HEK293 (cell line): Measurements from ENCODE around the gene PAPLN.

Source experiments
- CTCF ChIA-PET: fragments of 350-600 bp; formaldehyde crosslinking; extraction: SDS; loops from one replicate; lab custom pipeline; 2021; ENCODE audit warnings: antibody characterized with exemption; lab: Yijun Ruan, JAX
- POLR2A ChIA-PET: fragments of 300-600 bp; formaldehyde crosslinking; extraction: SDS; loops from one replicate; lab custom pipeline; 2020; ENCODE audit warnings: antibody characterized with exemption, inconsistent platforms; lab: Yijun Ruan, JAX
- H3K27ac ChIP-seq: fragments of 200-500 bp; sonication (Bioruptor generic); 2 replicates; pipeline ENCODE4 v1.5.1; 2014; ENCODE audit warnings: low read depth, low read length, control low read depth, inconsistent platforms; ENCODE audit errors: extremely low read depth
- H3K36me3 ChIP-seq, 2 experiments: fragments of 200-500 bp in 1 of 2; sonication (Bioruptor generic) in 1 of 2; 1 replicate in 1 of 2; 2 replicates in 1 of 2; pipeline ENCODE4 v1.5.1; 2014 to 2017; ENCODE audit warnings: inconsistent platforms in 2 of 2, low read length in 2 of 2; ENCODE audit not compliant: control insufficient read depth in 2 of 2, insufficient read depth in 1 of 2
- H3K4me1 ChIP-seq: fragments of 200-500 bp; sonication (Bioruptor generic); 2 replicates; pipeline ENCODE4 v1.5.1; 2014; ENCODE audit warnings: mild to moderate bottlenecking, low read length, inconsistent platforms; ENCODE audit not compliant: control insufficient read depth, insufficient read depth
- H3K4me3 ChIP-seq: 2 replicates; pipeline ENCODE4 v1.5.1; 2011; ENCODE audit warnings: low read depth, mild to moderate bottlenecking, control low read depth, low read length, moderate library complexity
- H3K9me3 ChIP-seq: fragments of 200-500 bp; sonication (Bioruptor generic); 2 replicates; pipeline ENCODE4 v1.5.1; 2014; ENCODE audit warnings: low read depth, low read length, inconsistent platforms; ENCODE audit not compliant: control insufficient read depth, insufficient read depth
- IKZF3 ChIP-seq: fragments of 450-650 bp; IDR thresholded peaks from 2 replicates; pipeline ENCODE4 v1.5.0; 2018; ENCODE audit warnings: missing biosample characterization, mild to moderate bottlenecking, missing genetic modification characterization, moderate library complexity
- MZF1 ChIP-seq: fragments of 450-650 bp; formaldehyde crosslinking; IDR thresholded peaks from 2 replicates; pipeline ENCODE4 v1.5.1; 2017; ENCODE audit warnings: missing biosample characterization, missing genetic modification characterization, borderline replicate concordance
- OSR2 ChIP-seq: fragments of 450-650 bp; formaldehyde crosslinking; IDR thresholded peaks from 2 replicates; pipeline ENCODE4 v1.5.1; 2016; ENCODE audit warnings: missing biosample characterization, missing genetic modification characterization
- SP2 ChIP-seq: fragments of 450-650 bp; formaldehyde crosslinking; IDR thresholded peaks from 2 replicates; pipeline ENCODE4 v1.5.1; 2016; ENCODE audit warnings: missing biosample characterization, missing genetic modification characterization
- TRIM28 ChIP-seq: IDR thresholded peaks from 2 replicates; pipeline ENCODE4 v1.6.1; 2011; ENCODE audit warnings: low read length, control low read depth, borderline replicate concordance
- WT1 ChIP-seq: fragments of 450-650 bp; formaldehyde crosslinking; IDR thresholded peaks from 2 replicates; pipeline ENCODE4 v1.5.1; 2016; ENCODE audit warnings: missing biosample characterization, missing genetic modification characterization
- ZBTB17 ChIP-seq: fragments of 450-650 bp; formaldehyde crosslinking; IDR thresholded peaks from 2 replicates; pipeline ENCODE4 v1.5.1; 2016; ENCODE audit warnings: missing biosample characterization, missing genetic modification characterization
- ZEB2 ChIP-seq: fragments of 450-650 bp; formaldehyde crosslinking; IDR thresholded peaks from 2 replicates; pipeline ENCODE4 v1.5.1; 2016; ENCODE audit warnings: missing biosample characterization, missing genetic modification characterization
- ZNF114 ChIP-seq: fragments of 450-650 bp; formaldehyde crosslinking; IDR thresholded peaks from 2 replicates; pipeline ENCODE4 v1.5.0; 2017; ENCODE audit warnings: missing biosample characterization, missing genetic modification characterization
- ZNF133 ChIP-seq: fragments of 450-650 bp; formaldehyde crosslinking; IDR thresholded peaks from 2 replicates; pipeline ENCODE4 v1.5.1; 2016; ENCODE audit warnings: missing biosample characterization, missing genetic modification characterization
- ZNF2 ChIP-seq: fragments of 450-650 bp; formaldehyde crosslinking; IDR thresholded peaks from 2 replicates; pipeline ENCODE4 v1.5.1; 2016; ENCODE audit warnings: missing biosample characterization, missing genetic modification characterization
- ZNF211 ChIP-seq: fragments of 450-650 bp; formaldehyde crosslinking; IDR thresholded peaks from 2 replicates; pipeline ENCODE4 v1.5.1; 2016; ENCODE audit warnings: low read depth, missing biosample characterization, missing genetic modification characterization
- ZNF24 ChIP-seq: fragments of 450-650 bp; formaldehyde crosslinking; IDR thresholded peaks from 2 replicates; pipeline ENCODE4 v1.5.1; 2016; ENCODE audit warnings: missing biosample characterization, missing genetic modification characterization
- ZNF248 ChIP-seq: fragments of 450-650 bp; formaldehyde crosslinking; IDR thresholded peaks from 2 replicates; pipeline ENCODE4 v1.5.1; 2017; ENCODE audit warnings: missing biosample characterization, missing genetic modification characterization
- ZNF274 ChIP-seq, 2 experiments: fragments of 200-500 bp in 1 of 2; fragments of 450-650 bp in 1 of 2; sonication (Bioruptor generic) in 1 of 2; formaldehyde crosslinking in 1 of 2; IDR thresholded peaks; 2 replicates each; pipeline versions ENCODE4 v1.5.1 to v1.6.1; 2014 to 2016; ENCODE audit warnings: borderline replicate concordance in 1 of 2, inconsistent platforms in 1 of 2, low read length in 1 of 2, missing biosample characterization in 1 of 2, missing genetic modification characterization in 1 of 2
- ZNF292 ChIP-seq: fragments of 450-650 bp; formaldehyde crosslinking; IDR thresholded peaks from 2 replicates; pipeline ENCODE4 v1.5.1; 2016; ENCODE audit warnings: low read depth, missing biosample characterization, missing genetic modification characterization, borderline replicate concordance
- ZNF311 ChIP-seq: fragments of 450-650 bp; formaldehyde crosslinking; IDR thresholded peaks from 2 replicates; pipeline ENCODE4 v1.5.1; 2017; ENCODE audit warnings: missing biosample characterization, missing genetic modification characterization, borderline replicate concordance
- ZNF335 ChIP-seq: fragments of 450-650 bp; formaldehyde crosslinking; conservative IDR thresholded peaks from 2 replicates; pipeline ENCODE4 v1.5.1; 2016; ENCODE audit warnings: missing biosample characterization, missing genetic modification characterization
- ZNF404 ChIP-seq: fragments of 450-650 bp; formaldehyde crosslinking; IDR thresholded peaks from 2 replicates; pipeline ENCODE4 v1.5.1; 2017; ENCODE audit warnings: missing biosample characterization, missing genetic modification characterization
- ZNF544 ChIP-seq: fragments of 450-650 bp; formaldehyde crosslinking; IDR thresholded peaks from 2 replicates; pipeline ENCODE4 v1.5.0; 2017; ENCODE audit warnings: missing biosample characterization, missing genetic modification characterization
- ZNF571 ChIP-seq: fragments of 450-650 bp; formaldehyde crosslinking; IDR thresholded peaks from 2 replicates; pipeline ENCODE4 v1.5.0; 2017; ENCODE audit warnings: missing biosample characterization, missing genetic modification characterization
- ZNF600 ChIP-seq: fragments of 450-650 bp; formaldehyde crosslinking; IDR thresholded peaks from 2 replicates; pipeline ENCODE4 v1.5.1; 2016; ENCODE audit warnings: missing biosample characterization, missing genetic modification characterization
- ZNF629 ChIP-seq: fragments of 450-650 bp; formaldehyde crosslinking; IDR thresholded peaks from 2 replicates; pipeline ENCODE4 v1.5.1; 2017; ENCODE audit warnings: missing biosample characterization, missing genetic modification characterization
- ZNF664 ChIP-seq: fragments of 450-650 bp; formaldehyde crosslinking; IDR thresholded peaks from 2 replicates; pipeline ENCODE4 v1.5.1; 2016; ENCODE audit warnings: missing biosample characterization, missing genetic modification characterization
- ZNF785 ChIP-seq: fragments of 450-650 bp; formaldehyde crosslinking; IDR thresholded peaks from 2 replicates; pipeline ENCODE4 v1.5.1; 2016; ENCODE audit warnings: missing biosample characterization, missing genetic modification characterization
- ZNF830 ChIP-seq: fragments of 450-650 bp; IDR thresholded peaks from 2 replicates; pipeline ENCODE4 v1.5.0; 2018; ENCODE audit warnings: missing biosample characterization, missing genetic modification characterization, low read depth, mild to moderate bottlenecking, moderate library complexity
- TF ChIP-seq, protein P1 (sequence below): fragments of 450-650 bp; formaldehyde crosslinking; IDR thresholded peaks from 2 replicates; pipeline ENCODE4 v1.5.1; 2017; ENCODE audit warnings: missing biosample characterization, missing genetic modification characterization
- TF ChIP-seq, protein P2 (sequence below): fragments of 450-650 bp; formaldehyde crosslinking; IDR thresholded peaks from 2 replicates; pipeline ENCODE4 v1.5.0; 2017; ENCODE audit warnings: missing biosample characterization, missing genetic modification characterization, borderline replicate concordance
- TF ChIP-seq, protein P3 (sequence below): fragments of 450-650 bp; formaldehyde crosslinking; IDR thresholded peaks from 2 replicates; pipeline ENCODE4 v1.5.1; 2016; ENCODE audit warnings: missing biosample characterization, missing genetic modification characterization

PAPLN gene

DNA sequence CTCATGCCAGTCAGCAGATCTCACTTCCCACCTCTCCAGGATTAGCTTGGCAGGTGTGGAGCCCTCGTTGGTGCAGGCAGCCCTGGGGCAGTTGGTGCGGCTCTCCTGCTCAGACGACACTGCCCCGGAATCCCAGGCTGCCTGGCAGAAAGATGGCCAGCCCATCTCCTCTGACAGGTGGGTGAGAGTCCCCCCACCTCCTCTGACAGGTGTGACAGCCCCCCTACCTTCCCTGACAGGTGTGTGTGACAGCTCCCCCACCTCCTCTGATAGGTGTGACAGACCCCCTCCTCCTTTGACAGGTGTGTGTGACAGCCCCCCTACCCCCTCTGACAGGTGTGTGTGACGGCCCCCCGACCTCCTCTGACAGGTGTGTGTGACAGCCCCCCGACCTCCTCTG is 26.3 kb downstream of the PAPLN start (continued):
- TF ChIP-seq, protein P1, sequence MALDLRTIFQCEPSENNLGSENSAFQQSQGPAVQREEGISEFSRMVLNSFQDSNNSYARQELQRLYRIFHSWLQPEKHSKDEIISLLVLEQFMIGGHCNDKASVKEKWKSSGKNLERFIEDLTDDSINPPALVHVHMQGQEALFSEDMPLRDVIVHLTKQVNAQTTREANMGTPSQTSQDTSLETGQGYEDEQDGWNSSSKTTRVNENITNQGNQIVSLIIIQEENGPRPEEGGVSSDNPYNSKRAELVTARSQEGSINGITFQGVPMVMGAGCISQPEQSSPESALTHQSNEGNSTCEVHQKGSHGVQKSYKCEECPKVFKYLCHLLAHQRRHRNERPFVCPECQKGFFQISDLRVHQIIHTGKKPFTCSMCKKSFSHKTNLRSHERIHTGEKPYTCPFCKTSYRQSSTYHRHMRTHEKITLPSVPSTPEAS: no peak
- TF ChIP-seq MZF1 (tag by site-specific recombination): no peak
- TF ChIP-seq TRIM28: no peak
- no peak for TF ChIP-seq ZNF274 (IDR thresholded peaks at IDR 0.05; ENCODE audit: low read length)
- TF ChIP-seq ZNF274 (tag by site-specific recombination; IDR thresholded peaks at IDR 0.05; ENCODE audit: borderline replicate concordance): no peak
- TF ChIP-seq, all 188 proteins: peak for 0

DNA sequence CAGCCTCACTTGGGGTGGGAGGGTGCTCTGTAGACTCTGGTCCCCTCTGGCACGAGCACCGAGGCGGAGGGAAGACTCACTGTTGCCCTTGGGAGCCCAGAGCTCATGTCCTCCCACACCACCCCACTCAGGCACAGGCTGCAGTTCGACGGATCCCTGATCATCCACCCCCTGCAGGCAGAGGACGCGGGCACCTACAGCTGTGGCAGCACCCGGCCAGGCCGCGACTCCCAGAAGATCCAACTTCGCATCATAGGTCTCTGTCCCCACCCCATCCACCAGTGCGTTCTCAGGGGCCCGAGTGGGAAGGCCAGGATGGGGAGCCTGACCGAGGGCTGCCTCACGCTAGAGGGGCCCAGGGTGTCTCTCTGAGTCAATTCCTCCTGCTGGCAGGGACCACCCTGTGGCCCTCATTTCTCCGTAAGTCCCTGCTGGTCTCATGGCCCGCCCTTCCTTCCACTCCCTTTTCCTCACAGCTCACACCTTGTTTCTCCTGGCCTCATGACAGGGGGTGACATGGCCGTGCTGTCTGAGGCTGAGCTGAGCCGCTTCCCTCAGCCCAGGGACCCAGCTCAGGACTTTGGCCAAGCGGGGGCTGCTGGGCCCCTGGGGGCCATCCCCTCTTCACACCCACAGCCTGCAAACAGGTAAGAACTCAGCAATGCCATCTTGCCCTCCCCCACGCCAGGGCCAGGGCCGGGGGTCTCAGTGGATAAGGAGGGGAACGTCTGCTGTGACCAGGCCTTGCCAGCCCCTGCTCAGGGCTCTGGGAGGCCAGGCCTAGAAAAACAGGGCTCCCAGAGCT is 27.0 kb downstream of the PAPLN start:
- TF ChIP-seq ZNF292 (no peak), ZNF664 (no peak), IKZF3 (tag by site-specific recombination) (no peak), ZNF544 (tag by site-specific recombination) (no peak), ZNF830 (tag by site-specific recombination) (no peak), ZNF571 (tag by site-specific recombination) (no peak), ZEB2 (tag by site-specific recombination) (no peak), ZNF600 (no peak), ZNF133 (tag by site-specific recombination) (no peak), ZNF24 (no peak), ZNF2 (tag by site-specific recombination) (no peak), ZNF114 (tag by site-specific recombination) (no peak), SP2 (no peak), ZNF248 (no peak), ZBTB17 (tag by site-specific recombination) (no peak), ZNF311 (tag by site-specific recombination) (no peak), ZNF785 (no peak)
- Histone ChIP-seq H3K36me3 (no peaks in the 10 kb centered on the region; a peak in 1 of 3 replicates), H3K4me1 (no peaks in the 10 kb centered on the region), H3K9me3 (no peaks in the 10 kb centered on the region), H3K4me3 (no peak overlapping the region), H3K27ac (no peak overlapping the region)
- ChIA-PET CTCF (interaction anchor here (1.5 kb wide), 1 partner anchor 33 kb away, joined by 4 read pairs; no protein-coding TSS in a partner anchor), POLR2A (no interaction called here)

DNA sequence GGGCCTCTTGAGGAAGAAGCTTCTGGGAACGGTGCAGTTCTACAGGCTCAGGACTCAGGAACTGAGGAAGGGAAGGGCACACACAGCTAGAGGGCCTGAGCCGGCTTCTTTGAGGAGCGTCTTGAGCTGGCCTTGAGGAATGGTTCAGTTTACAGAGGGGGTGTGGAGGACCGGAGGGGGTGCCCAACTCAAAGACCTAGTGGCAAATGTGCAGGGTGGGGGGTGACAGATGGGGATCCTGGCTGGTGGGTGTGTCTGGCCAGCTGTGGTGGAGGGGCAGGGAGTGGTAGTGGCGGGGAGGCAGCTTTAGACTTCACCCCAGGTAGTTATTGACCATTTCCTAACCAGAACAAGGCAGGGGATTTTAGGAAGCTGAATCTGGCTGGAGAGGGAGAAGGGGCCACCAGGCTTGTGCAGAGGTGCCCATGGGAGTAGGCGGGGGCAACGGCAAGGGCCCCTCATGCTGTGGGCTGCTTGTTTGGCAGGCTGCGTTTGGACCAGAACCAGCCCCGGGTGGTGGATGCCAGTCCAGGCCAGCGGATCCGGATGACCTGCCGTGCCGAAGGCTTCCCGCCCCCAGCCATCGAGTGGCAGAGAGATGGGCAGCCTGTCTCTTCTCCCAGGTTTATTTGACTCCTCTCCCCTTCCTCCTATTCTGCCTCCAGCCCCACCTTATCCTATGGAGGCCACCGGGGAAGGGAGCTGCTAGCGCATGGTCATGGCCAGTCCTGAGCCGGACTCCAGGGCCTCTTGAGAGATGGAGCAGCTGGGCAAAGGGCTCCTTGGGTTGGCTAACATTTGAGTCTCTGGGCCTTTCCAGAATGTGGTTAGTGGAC is 27.8 kb downstream of the PAPLN start:
- no peaks in the 10 kb centered on the region for H3K4me1 ChIP-seq
- H3K36me3 ChIP-seq: no peaks in the 10 kb centered on the region; a peak in 1 of 3 replicates
- CTCF ChIA-PET: interaction anchor here (1.5 kb wide), 1 partner anchor 33 kb away, joined by 4 read pairs; no protein-coding TSS in a partner anchor
- no peaks in the 10 kb centered on the region for H3K9me3 ChIP-seq
- POLR2A ChIA-PET: interaction anchor here (0.9 kb wide), 1 partner anchor 59 kb away, joined by 3 read pairs; no protein-coding TSS in a partner anchor
- no peak overlapping the region for H3K4me3 ChIP-seq
- TF ChIP-seq ZNF785: no peak
- TF ChIP-seq ZNF335 (tag by site-specific recombination): no peak
- no peak for TF ChIP-seq OSR2 (tag by site-specific recombination)
- TF ChIP-seq, protein P2, sequence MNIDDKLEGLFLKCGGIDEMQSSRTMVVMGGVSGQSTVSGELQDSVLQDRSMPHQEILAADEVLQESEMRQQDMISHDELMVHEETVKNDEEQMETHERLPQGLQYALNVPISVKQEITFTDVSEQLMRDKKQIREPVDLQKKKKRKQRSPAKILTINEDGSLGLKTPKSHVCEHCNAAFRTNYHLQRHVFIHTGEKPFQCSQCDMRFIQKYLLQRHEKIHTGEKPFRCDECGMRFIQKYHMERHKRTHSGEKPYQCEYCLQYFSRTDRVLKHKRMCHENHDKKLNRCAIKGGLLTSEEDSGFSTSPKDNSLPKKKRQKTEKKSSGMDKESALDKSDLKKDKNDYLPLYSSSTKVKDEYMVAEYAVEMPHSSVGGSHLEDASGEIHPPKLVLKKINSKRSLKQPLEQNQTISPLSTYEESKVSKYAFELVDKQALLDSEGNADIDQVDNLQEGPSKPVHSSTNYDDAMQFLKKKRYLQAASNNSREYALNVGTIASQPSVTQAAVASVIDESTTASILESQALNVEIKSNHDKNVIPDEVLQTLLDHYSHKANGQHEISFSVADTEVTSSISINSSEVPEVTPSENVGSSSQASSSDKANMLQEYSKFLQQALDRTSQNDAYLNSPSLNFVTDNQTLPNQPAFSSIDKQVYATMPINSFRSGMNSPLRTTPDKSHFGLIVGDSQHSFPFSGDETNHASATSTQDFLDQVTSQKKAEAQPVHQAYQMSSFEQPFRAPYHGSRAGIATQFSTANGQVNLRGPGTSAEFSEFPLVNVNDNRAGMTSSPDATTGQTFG (tag by site-specific recombination): no peak
- TF ChIP-seq, protein P3, sequence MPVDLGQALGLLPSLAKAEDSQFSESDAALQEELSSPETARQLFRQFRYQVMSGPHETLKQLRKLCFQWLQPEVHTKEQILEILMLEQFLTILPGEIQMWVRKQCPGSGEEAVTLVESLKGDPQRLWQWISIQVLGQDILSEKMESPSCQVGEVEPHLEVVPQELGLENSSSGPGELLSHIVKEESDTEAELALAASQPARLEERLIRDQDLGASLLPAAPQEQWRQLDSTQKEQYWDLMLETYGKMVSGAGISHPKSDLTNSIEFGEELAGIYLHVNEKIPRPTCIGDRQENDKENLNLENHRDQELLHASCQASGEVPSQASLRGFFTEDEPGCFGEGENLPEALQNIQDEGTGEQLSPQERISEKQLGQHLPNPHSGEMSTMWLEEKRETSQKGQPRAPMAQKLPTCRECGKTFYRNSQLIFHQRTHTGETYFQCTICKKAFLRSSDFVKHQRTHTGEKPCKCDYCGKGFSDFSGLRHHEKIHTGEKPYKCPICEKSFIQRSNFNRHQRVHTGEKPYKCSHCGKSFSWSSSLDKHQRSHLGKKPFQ (tag by site-specific recombination): no peak
- TF ChIP-seq ZNF404 (tag by site-specific recombination): no peak
- TF ChIP-seq WT1 (tag by site-specific recombination): no peak
- no peak for TF ChIP-seq ZNF211 (tag by site-specific recombination)
- no peak for TF ChIP-seq ZNF629 (tag by site-specific recombination)
- H3K27ac ChIP-seq: no peak overlapping the region
